ENCODE data around the gene TEKT5.

- TF ChIP-seq CTCF (IDR thresholded peaks at IDR 0.05) (no peak), POLR2A (IDR thresholded peaks at IDR 0.05) (no peak)
Measured at GRCh38 chr16:10740845-10741208, 46.1 kb upstream of the TEKT5 start.

Measured in right lobe of liver (tissue), 4 donors.